HCEC 1CT (cell line): ENCODE data around the gene PDGFA.

ENCODE experiments used
- DNase-seq: peaks from one replicate; pipeline ENCODE4 v3.0.0-alpha.2; 2017

PDGFA gene

GRCh38 chr7:471191-471865 is 48.3 kb downstream of the PDGFA start:
- DNase-seq: no peak

- DNase-seq: no peak
Measured at GRCh38 chr7:469563-469961, 50.1 kb downstream of the PDGFA start.

- DNase-seq: no peak
Measured at GRCh38 chr7:468681-469562, 50.7 kb downstream of the PDGFA start.

GRCh38 chr7:467856-468545 is 51.6 kb downstream of the PDGFA start:
- no peak for DNase-seq

- no peak for DNase-seq
Measured at GRCh38 chr7:467393-467828, 52.2 kb downstream of the PDGFA start.

- no peak for DNase-seq
Measured at GRCh38 chr7:466465-467191, 53.0 kb downstream of the PDGFA start.

DNA sequence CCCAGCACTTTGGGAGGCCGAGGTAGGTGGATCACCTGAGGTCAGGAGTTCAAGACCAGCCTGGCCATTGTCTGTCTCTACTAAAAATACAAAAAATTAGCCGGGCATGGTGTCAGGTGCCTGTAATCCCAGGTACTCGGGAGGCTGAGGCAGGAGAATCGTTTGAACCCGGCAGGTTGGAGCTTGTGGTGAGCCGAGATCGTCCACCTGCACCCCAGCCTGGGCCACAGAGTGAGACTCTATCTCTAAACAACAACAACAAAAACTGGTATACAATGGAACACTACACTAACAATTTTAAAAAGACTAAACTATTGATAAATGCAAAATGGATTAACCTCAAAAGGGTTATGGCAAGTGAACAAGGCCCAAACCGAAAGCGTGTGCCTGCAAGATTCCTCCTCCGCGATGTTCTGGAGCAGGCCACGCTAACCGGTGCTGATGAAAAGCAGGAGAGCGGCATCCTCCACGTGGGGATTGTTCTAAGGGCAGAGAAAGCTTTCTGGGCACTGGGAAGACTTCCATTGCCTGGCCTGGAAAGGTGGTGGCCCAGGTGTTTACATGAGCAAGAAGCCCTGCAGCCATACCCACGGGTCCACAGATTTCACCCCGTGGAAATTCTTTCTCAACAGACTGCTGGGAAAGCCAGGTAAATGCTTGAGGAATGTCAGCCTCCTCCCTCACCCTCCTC is 53.8 kb downstream of the PDGFA start:
- no peak for DNase-seq

DNA sequence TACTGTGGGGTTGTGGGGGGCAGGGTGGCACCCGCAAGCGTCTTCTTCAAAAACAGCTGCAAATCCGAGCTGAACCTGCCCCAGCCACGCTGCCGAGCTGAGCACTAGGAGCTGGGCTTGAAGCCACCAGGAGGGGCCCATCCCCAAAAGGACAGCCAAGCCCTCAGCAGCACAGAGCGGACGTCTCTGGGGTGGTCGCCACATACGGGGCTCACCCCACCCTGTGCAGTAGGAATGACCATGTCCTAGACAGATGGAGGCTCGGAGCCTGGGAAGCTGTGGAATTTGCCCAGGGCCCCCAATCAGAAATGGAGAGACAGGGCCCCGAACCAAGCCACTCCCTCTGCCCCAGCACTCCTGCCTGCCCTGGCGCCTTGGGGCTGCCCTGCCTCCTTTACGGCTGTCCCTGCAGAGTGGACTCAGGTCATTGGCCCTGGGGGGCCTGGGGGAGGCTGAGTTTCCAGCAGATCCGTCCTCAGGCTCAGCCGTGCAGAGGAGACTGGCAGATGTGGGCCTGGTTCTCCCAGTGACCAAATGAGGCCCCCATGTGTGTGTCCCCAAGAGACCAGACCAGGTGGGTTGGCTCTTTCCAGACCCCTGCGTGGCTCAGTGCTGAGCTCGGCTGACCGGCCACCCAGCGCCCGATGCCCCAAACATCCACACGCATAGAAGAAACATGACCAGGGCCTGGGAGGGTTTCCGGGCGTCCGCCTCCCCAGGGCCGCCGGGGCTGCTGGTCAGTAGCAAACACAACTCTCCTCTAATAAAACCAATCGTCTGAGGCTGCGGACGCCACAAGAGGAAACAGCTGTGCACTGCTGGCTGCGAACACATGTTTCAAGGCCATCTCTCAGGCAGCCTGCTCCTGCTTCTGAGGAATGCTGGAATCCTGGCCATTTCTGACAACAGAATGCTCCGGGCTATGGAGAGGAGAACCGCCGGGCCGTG is 54.9 kb downstream of the PDGFA start:
- peak; percentile 17 for DNase-seq

GRCh38 chr7:463817-464453 is 55.7 kb downstream of the PDGFA start:
- no peak for DNase-seq

DNA sequence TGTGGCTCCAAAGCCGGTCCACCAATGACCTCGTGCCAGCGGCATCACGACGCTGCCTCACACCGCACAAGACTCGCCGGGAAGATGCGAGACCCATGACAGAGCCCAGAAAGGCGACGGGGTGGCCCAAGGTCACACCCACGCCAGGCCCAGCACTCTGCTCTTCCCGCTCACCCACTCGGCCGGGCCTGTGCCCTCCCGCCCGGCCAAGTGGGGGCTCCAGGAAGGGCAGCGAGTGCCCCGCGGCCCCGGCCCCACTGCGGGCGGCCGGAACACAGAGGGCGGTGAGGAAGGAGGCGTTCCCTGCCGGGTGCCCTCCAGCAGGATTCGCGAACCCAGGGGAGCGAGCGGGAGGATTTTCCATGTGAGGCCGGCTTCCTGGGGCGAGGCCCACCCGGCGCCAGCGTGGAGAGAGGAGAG is 56.3 kb downstream of the PDGFA start:
- no peak for DNase-seq

DNA sequence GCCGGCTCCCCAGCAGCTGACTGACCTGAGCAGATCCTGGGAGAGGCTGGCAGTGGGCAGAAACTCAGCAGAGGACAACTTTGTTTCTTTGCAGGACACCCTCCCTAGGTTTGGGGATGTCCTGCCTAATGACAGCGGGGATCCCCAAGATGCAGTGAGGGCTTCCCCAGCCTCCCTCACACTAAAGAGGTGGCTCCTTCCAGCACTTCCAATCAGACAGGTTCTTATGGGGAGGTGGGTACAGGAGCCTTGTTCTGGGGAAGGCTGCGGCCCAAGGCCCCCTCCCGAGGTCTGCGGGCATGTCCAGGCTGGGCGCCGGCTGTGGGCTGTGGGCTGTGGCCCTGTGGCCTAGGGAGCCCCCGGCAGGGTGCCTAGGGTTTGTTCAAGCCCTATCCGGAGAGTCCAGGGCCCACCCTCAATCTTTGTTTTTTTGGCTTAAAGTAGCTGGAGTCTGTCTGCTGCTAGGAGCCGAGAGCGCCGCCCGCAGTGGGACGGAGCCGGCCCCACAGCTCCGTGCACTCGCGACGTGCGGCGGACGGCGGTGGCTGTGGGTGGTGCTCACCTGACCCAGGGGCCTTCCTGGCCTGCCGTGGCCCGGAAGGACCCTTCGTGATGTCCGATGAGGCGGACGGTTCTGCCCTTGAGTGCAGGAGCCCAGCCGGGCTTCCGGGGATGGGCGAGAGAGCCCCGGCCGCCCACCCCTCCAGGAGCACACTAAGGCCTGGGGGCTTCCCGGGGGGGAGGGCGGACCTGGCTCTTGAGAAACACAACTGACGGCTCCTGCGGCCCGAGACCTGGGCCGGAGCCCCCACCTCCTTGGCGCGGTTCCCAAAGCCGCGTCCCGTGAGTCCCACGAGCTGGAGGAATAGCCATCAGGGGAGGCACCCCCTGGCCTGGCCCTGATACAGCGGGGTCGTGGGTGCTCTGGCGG is 57.2 kb downstream of the PDGFA start:
- DNase-seq: no peak

- DNase-seq: no peak
Measured at GRCh38 chr7:461453-462172, 58.0 kb downstream of the PDGFA start.

- no peak for DNase-seq
Measured at GRCh38 chr7:461117-461452, 58.6 kb downstream of the PDGFA start.

GRCh38 chr7:460374-461116 is 59.1 kb downstream of the PDGFA start:
- peak; percentile 23 for DNase-seq

- no peak for DNase-seq
Measured at GRCh38 chr7:459584-460373, 59.9 kb downstream of the PDGFA start.

GRCh38 chr7:458511-459245 is 61.0 kb downstream of the PDGFA start:
- no peak for DNase-seq
